Neural cell (in vitro differentiated cells): Measurements from ENCODE around the gene FAM43B. TPM values are rescaled to one million over a fixed set of nuclear protein-coding genes. Genes with fewer than 3 reads are reported as not detected.
A peak's percentile ranks its signal among the peaks of the same experiment; 100 is the strongest.

Source experiments
- H2AFZ ChIP-seq: fragments of 200-600, 300-800 bp; sonication (generic), shearing (Covaris generic); 2 replicates; pipeline ENCODE4 v1.6.0; 2014; ENCODE audit warnings: low read depth, mild to moderate bottlenecking, antibody characterized with exemption, low read length, moderate library complexity
- H3F3A ChIP-seq: fragments of 200-600 bp; shearing (Covaris generic); 2 replicates; pipeline ENCODE4 v1.6.1; 2016; ENCODE audit warnings: mild to moderate bottlenecking, moderate library complexity, mixed read lengths, antibody characterized with exemption, low read length; ENCODE audit not compliant: insufficient read depth, poor library complexity, severe bottlenecking
- H3K27ac ChIP-seq: fragments of 200-600, 300-800 bp; sonication (generic), shearing (Covaris generic); 2 replicates; pipeline ENCODE4 v1.5.1; 2014; ENCODE audit warnings: mild to moderate bottlenecking, low read length, moderate library complexity
- H3K27me3 ChIP-seq: fragments of 300-800, 200-600 bp; sonication (generic), shearing (Covaris generic); 2 replicates; pipeline ENCODE4 v1.6.0; 2014; ENCODE audit warnings: mild to moderate bottlenecking, low read depth, low read length, moderate library complexity; ENCODE audit not compliant: insufficient read depth
- H3K36me3 ChIP-seq: fragments of 300-800, 200-600 bp; sonication (generic), shearing (Covaris generic); 2 replicates; pipeline ENCODE4 v1.5.1; 2014; ENCODE audit warnings: mild to moderate bottlenecking, antibody characterized with exemption, low read length, moderate library complexity; ENCODE audit not compliant: insufficient read depth
- H3K4me2 ChIP-seq: fragments of 300-800, 200-600 bp; sonication (generic), shearing (Covaris generic); 2 replicates; pipeline ENCODE4 v1.6.0; 2014; ENCODE audit warnings: mild to moderate bottlenecking, low read length
- H3K4me3 ChIP-seq: fragments of 300-800, 200-600 bp; sonication (generic), shearing (Covaris generic); 2 replicates; pipeline ENCODE4 v1.5.1; 2014; ENCODE audit warnings: mild to moderate bottlenecking, low read length, moderate library complexity
- H3K79me2 ChIP-seq: fragments of 200-600 bp; shearing (Covaris generic); replicated peaks from 2 replicates; pipeline ENCODE4 v1.6.0; 2014; ENCODE audit warnings: mild to moderate bottlenecking, low read length, moderate library complexity; ENCODE audit not compliant: insufficient read depth
- H3K9ac ChIP-seq: fragments of 300-800, 200-600 bp; sonication (generic), shearing (Covaris generic); 2 replicates; pipeline ENCODE4 v1.6.1; 2016; ENCODE audit warnings: mild to moderate bottlenecking, low read length, mixed read lengths
- H3K9me2 ChIP-seq: fragments of 200-600 bp; shearing (Covaris generic); 2 replicates; pipeline ENCODE4 v1.6.1; 2016; ENCODE audit warnings: mild to moderate bottlenecking, low read length, mixed read lengths; ENCODE audit not compliant: insufficient read depth
- H3K9me3 ChIP-seq: fragments of 200-600, 300-800 bp; sonication (generic), shearing (Covaris generic); 2 replicates; pipeline ENCODE4 v1.6.1; 2016; ENCODE audit warnings: mild to moderate bottlenecking, mixed run types, low read length, moderate library complexity, mixed read lengths
- H4K20me1 ChIP-seq: fragments of 200-600 bp; shearing (Covaris generic); 2 replicates; pipeline ENCODE4 v1.6.1; 2016; ENCODE audit warnings: mild to moderate bottlenecking, mixed run types; ENCODE audit not compliant: insufficient read depth
- CTCF ChIP-seq: fragments of 450-650 bp; IDR thresholded peaks from 2 replicates; pipeline ENCODE4 v1.5.1; 2014; ENCODE audit warnings: antibody characterized with exemption, mild to moderate bottlenecking, moderate library complexity; ENCODE audit not compliant: poor library complexity, severe bottlenecking
- EP300 ChIP-seq: fragments of 450-650 bp; conservative IDR thresholded peaks from 2 replicates; pipeline ENCODE4 v1.6.1; 2014; ENCODE audit warnings: antibody characterized with exemption, mild to moderate bottlenecking, moderate library complexity; ENCODE audit not compliant: poor library complexity, severe bottlenecking
- EZH2 ChIP-seq: fragments of 200-600, 300-800 bp; shearing (Covaris generic), sonication (generic); IDR thresholded peaks from 2 replicates; pipeline ENCODE4 v1.6.1; 2014; ENCODE audit warnings: antibody characterized with exemption, low read length, borderline replicate concordance, mild to moderate bottlenecking; ENCODE audit not compliant: insufficient read depth, poor library complexity, severe bottlenecking
- MXI1 ChIP-seq: fragments of 450-650 bp; conservative IDR thresholded peaks from 2 replicates; pipeline ENCODE4 v1.6.1; 2014; ENCODE audit warnings: antibody characterized with exemption, mild to moderate bottlenecking; ENCODE audit not compliant: poor library complexity, severe bottlenecking
- POLR2AphosphoS5 ChIP-seq: IDR thresholded peaks from 2 replicates; pipeline ENCODE4 v1.6.1; 2012
- RAD21 ChIP-seq: fragments of 450-650 bp; conservative IDR thresholded peaks from 2 replicates; pipeline ENCODE4 v1.6.1; 2014; ENCODE audit warnings: antibody characterized with exemption, mild to moderate bottlenecking, moderate library complexity
- REST ChIP-seq: IDR thresholded peaks from 2 replicates; pipeline ENCODE4 v1.6.1; 2012; ENCODE audit warnings: borderline replicate concordance
- SMC3 ChIP-seq: fragments of 450-650 bp; conservative IDR thresholded peaks from 2 replicates; pipeline ENCODE4 v1.6.1; 2014; ENCODE audit warnings: antibody characterized with exemption, mild to moderate bottlenecking, moderate library complexity; ENCODE audit not compliant: poor library complexity
- TAF1 ChIP-seq: IDR thresholded peaks from 2 replicates; pipeline ENCODE4 v1.6.1; 2012; ENCODE audit warnings: low read depth
- polyA plus RNA-seq: library from polyadenylated mRNA; depleted of rRNA; stranded (reverse); fragments of >200 nt; gene quantifications from 2 replicates; pipeline ENCODE4 v1.2.3, GENCODE V29; 2014

FAM43B gene
- polyA plus RNA-seq, 1 donor from 2014 or later = 1.3 TPM

DNA sequence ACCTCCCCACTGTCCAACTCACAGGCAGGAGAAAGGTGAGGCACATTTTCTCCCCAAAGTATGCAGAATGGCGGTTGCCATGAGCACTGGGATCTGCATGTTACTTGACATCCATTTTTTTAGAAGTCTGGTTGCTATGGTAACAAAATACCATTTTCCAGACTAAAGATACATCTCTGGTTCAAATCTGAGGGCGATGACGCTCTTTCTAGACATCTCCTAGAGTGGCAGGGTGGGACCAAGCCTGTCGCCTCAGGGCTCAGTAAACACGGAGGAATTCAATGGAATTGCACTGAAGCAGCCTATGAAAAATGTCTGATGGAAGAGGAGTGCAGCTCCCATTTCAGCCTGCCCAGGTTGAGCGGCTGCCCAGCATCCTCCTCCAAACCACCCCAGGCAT is 21.5 kb upstream of the FAM43B start:
- H3K9me2 ChIP-seq = no peaks in the 10 kb centered on the region
- H3F3A ChIP-seq = no peaks in the 10 kb centered on the region
- H3K9ac ChIP-seq = peak overlapping the region; percentile 59
- H3K4me2 ChIP-seq = peak overlapping the region; percentile 76
- no peaks in the 10 kb centered on the region for H3K79me2 ChIP-seq
- no peak overlapping the region for H2AFZ ChIP-seq
- H3K27ac ChIP-seq = peak overlapping the region; percentile 89
- no peaks in the 10 kb centered on the region for H3K27me3 ChIP-seq
- no peaks in the 10 kb centered on the region for H4K20me1 ChIP-seq
- TF ChIP-seq MXI1 (peak; percentile 62), RAD21 (peak; percentile 44), REST (peak; percentile 52), EZH2 (no peak), POLR2AphosphoS5 (peak; percentile 62), SMC3 (peak; percentile 37), CTCF (peak; percentile 33), EP300 (peak; percentile 85), TAF1 (no peak)
- H3K4me3 ChIP-seq = peak overlapping the region; percentile 51
- H3K9me3 ChIP-seq = no peaks in the 10 kb centered on the region
- H3K36me3 ChIP-seq = no peaks in the 10 kb centered on the region

GRCh38 chr1:20533635-20534034 is 18.7 kb upstream of the FAM43B start:
- H3K27me3 ChIP-seq = no peaks in the 10 kb centered on the region

More at GRCh38 chr1:20533635-20534034, 18.7 kb upstream of the FAM43B start:
- Histone ChIP-seq H4K20me1 (no peaks in the 10 kb centered on the region), H3K9me2 (no peaks in the 10 kb centered on the region), H2AFZ (no peak overlapping the region), H3K27ac (no peak overlapping the region), H3K4me2 (no peak overlapping the region), H3K4me3 (no peak overlapping the region), H3K36me3 (no peaks in the 10 kb centered on the region), H3F3A (no peaks in the 10 kb centered on the region), H3K9ac (no peak overlapping the region), H3K79me2 (no peaks in the 10 kb centered on the region), H3K9me3 (no peaks in the 10 kb centered on the region)
- TF ChIP-seq EP300 = no peak
- no peak for TF ChIP-seq RAD21
- TF ChIP-seq EZH2 = no peak
- TF ChIP-seq TAF1 = no peak
- no peak for TF ChIP-seq POLR2AphosphoS5
- TF ChIP-seq MXI1 = no peak
- no peak for TF ChIP-seq CTCF
- no peak for TF ChIP-seq SMC3
- no peak for TF ChIP-seq REST
